ENCODE results near the gene RYR2. TPM values are rescaled to one million over a fixed set of nuclear protein-coding genes. Genes with fewer than 3 reads are reported as not detected.

RYR2 gene
- total and polyA plus RNA-seq, 9 of the 15 experiments (the other 6 are each of a cell fraction or from before 2014, with no cell fraction given): 0.03 to 0.42 (median 0.14) TPM

GRCh38 chr1:237527761-237528160 is 485.8 kb downstream of the RYR2 start:
- intact Hi-C loops (cut with micrococcal nuclease) (no loop called here), in situ Hi-C loops (cut with MboI) (no loop called here)
- ATAC-seq (no peak), FAIRE-seq (no peak), DNase-seq (ENCODE audit: extremely low read depth in 1 of 4, low spot score in 3 of 4) (no peak)
- H3K4me3 ChIP-seq: no peak overlapping the region
- H3K27ac ChIP-seq (ENCODE audit: extremely low read depth, low read depth, low read length): no peak overlapping the region
- TF ChIP-seq MCM5 (IDR thresholded peaks at IDR 0.05; ENCODE audit: low read depth) (no peak), FUS (optimal IDR thresholded peaks at IDR 0.05; ENCODE audit: low read depth, low read length) (no peak), CEBPB (tag; IDR thresholded peaks at IDR 0.05) (no peak), HDAC2 (IDR thresholded peaks at IDR 0.05) (no peak), CHD2 (IDR thresholded peaks at IDR 0.05; ENCODE audit: low read depth, low read length) (no peak), PBX2 (CRISPR knock-in tag; IDR thresholded peaks at IDR 0.05; ENCODE audit: low read depth) (no peak), PBX2 (tag; conservative IDR thresholded peaks at IDR 0.05; ENCODE audit: low read depth) (no peak), NBN (IDR thresholded peaks at IDR 0.05; ENCODE audit: low read depth) (no peak)
- 0% methylated on average over 4 of the region's 4 CpGs for WGBS (ENCODE audit: insufficient coverage, low coverage, missing lambda C conversion rate)
- H3K4me1 ChIP-seq (replicated peaks in 1 of 2; ENCODE audit: control insufficient read depth in 2 of 2, insufficient read depth in 2 of 2, low read length in 2 of 2): no peaks in the 10 kb centered on the region
- H3K36me3 ChIP-seq (ENCODE audit: control insufficient read depth, insufficient read depth, low read length): no peaks in the 10 kb centered on the region
- no peak overlapping the region for H2AFZ ChIP-seq (ENCODE audit: low read depth, low read length)
- no peaks in the 10 kb centered on the region for H3K27me3 ChIP-seq (ENCODE audit: control insufficient read depth in 2 of 2, insufficient read depth in 2 of 2, low read length in 2 of 2)
- no peaks in the 10 kb centered on the region for H4K20me1 ChIP-seq (replicated peaks; ENCODE audit: control insufficient read depth, insufficient read depth, low read length)
- H3K79me2 ChIP-seq (ENCODE audit: control insufficient read depth, insufficient read depth, low read length): no peaks in the 10 kb centered on the region
- ChIA-PET CTCF (ENCODE audit: low intra/inter-chr PET ratio) (no interaction called here), POLR2A (no interaction called here)
- no peak overlapping the region for H3K9ac ChIP-seq (ENCODE audit: insufficient read depth in 1 of 2, low read depth in 2 of 2, low read length in 2 of 2)
- no TSS peak for BruUV-seq (replicated peaks)
- no peaks in the 10 kb centered on the region; the same call in 1 of the 2 replicates for H3K9me3 ChIP-seq (replicated peaks; ENCODE audit: control insufficient read depth, insufficient read depth, low read depth, low read length)
- H3K9me1 ChIP-seq (ENCODE audit: control insufficient read depth, insufficient read depth, low read length): no peaks in the 10 kb centered on the region
- no peak overlapping the region for H3K4me2 ChIP-seq (ENCODE audit: insufficient read depth, low read length)
